ENCODE measurements around the gene GREB1. TPM values are rescaled to one million over a fixed set of nuclear protein-coding genes. Genes with fewer than 3 reads are reported as not detected.

GREB1 gene
- total and polyA plus RNA-seq, 2 of the 13 experiments (the other 11 are each of a cell fraction or from before 2014, with no cell fraction given), result 31.3 to 61.2 TPM

DNA sequence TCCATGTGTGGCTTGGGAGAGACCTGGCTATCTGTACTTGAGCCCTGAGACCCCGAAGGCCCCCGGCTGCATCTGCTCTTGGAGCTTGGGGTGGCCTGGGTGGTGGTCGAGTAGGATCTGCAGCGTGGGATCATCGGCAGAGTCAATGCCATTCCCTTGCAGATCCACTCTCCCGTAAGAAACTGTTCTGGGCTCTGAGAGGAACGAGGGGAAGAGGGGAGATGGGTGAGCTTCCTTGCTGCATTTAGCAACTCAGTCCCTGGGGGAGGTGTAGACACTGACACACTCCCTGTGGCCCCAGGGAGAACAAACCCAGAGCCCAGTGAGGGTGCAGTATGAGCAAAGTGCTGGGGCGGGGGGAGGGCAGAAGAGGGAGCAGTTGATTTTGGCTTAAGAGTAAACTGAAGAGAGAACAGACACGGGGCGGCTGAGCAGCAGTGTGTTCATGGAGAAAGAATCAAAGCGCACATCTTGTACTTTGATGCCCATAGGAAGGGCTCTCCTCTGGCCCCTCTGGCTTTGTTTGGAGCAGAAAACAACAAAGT lies 8.5 kb downstream of the GREB1 start (continued):
- TF ChIP-seq, protein P1, sequence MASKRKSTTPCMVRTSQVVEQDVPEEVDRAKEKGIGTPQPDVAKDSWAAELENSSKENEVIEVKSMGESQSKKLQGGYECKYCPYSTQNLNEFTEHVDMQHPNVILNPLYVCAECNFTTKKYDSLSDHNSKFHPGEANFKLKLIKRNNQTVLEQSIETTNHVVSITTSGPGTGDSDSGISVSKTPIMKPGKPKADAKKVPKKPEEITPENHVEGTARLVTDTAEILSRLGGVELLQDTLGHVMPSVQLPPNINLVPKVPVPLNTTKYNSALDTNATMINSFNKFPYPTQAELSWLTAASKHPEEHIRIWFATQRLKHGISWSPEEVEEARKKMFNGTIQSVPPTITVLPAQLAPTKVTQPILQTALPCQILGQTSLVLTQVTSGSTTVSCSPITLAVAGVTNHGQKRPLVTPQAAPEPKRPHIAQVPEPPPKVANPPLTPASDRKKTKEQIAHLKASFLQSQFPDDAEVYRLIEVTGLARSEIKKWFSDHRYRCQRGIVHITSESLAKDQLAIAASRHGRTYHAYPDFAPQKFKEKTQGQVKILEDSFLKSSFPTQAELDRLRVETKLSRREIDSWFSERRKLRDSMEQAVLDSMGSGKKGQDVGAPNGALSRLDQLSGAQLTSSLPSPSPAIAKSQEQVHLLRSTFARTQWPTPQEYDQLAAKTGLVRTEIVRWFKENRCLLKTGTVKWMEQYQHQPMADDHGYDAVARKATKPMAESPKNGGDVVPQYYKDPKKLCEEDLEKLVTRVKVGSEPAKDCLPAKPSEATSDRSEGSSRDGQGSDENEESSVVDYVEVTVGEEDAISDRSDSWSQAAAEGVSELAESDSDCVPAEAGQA (IDR thresholded peaks at IDR 0.05; ENCODE audit: low read depth), result no peak
- TF ChIP-seq, protein P1 (CRISPR knock-in tag; IDR thresholded peaks at IDR 0.05; ENCODE audit: borderline replicate concordance), result no peak
- TF ChIP-seq EZH2 (conservative IDR thresholded peaks at IDR 0.05; ENCODE audit: low read depth, low read length), result no peak
- no peak for TF ChIP-seq NFE2L2 (IDR thresholded peaks at IDR 0.05; ENCODE audit: low read length)
- peak; percentile 24; the same call in 1 of the 2 replicates for TF ChIP-seq ZNF501 (CRISPR knock-in tag; IDR thresholded peaks at IDR 0.05)
- TF ChIP-seq DBP (CRISPR knock-in tag; IDR thresholded peaks at IDR 0.05; ENCODE audit: not compliant biosample characterization), result no peak
- no peak for TF ChIP-seq MTA3 (CRISPR knock-in tag; IDR thresholded peaks at IDR 0.05)
- no peak for TF ChIP-seq ZNF326 (CRISPR knock-in tag; IDR thresholded peaks at IDR 0.05; ENCODE audit: borderline replicate concordance)
- 0 out of 2 replicates have a peak, but pooled peaks have one; percentile 48 for TF ChIP-seq BORCS8-MEF2B (CRISPR knock-in tag; IDR thresholded peaks at IDR 0.05)
- no peak for TF ChIP-seq ZNF280D (CRISPR knock-in tag; IDR thresholded peaks at IDR 0.05)
- TF ChIP-seq, protein P2, sequence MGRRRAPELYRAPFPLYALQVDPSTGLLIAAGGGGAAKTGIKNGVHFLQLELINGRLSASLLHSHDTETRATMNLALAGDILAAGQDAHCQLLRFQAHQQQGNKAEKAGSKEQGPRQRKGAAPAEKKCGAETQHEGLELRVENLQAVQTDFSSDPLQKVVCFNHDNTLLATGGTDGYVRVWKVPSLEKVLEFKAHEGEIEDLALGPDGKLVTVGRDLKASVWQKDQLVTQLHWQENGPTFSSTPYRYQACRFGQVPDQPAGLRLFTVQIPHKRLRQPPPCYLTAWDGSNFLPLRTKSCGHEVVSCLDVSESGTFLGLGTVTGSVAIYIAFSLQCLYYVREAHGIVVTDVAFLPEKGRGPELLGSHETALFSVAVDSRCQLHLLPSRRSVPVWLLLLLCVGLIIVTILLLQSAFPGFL (CRISPR knock-in tag; IDR thresholded peaks at IDR 0.05), result no peak
- TF ChIP-seq KLF12 (CRISPR knock-in tag; IDR thresholded peaks at IDR 0.05; ENCODE audit: borderline replicate concordance), result no peak
- no peak for TF ChIP-seq RFX5 (IDR thresholded peaks at IDR 0.05; ENCODE audit: low read depth, low read length)
- no peak for TF ChIP-seq HOXA3 (CRISPR knock-in tag; IDR thresholded peaks at IDR 0.05)
- no peak for TF ChIP-seq TMF1 (CRISPR knock-in tag; IDR thresholded peaks at IDR 0.05; ENCODE audit: low read depth)
- TF ChIP-seq, protein P3, sequence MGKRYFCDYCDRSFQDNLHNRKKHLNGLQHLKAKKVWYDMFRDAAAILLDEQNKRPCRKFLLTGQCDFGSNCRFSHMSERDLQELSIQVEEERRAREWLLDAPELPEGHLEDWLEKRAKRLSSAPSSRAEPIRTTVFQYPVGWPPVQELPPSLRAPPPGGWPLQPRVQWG (CRISPR knock-in tag; IDR thresholded peaks at IDR 0.05; ENCODE audit: borderline replicate concordance, low read depth), result no peak
- no peak for TF ChIP-seq CENPX (CRISPR knock-in tag; IDR thresholded peaks at IDR 0.05)
- TF ChIP-seq YY1 (IDR thresholded peaks at IDR 0.05; ENCODE audit: insufficient read depth, insufficient replicate concordance, low read depth, low read length), result no peak

Measured in HepG2 (cell line).